SH-SY5Y (cell line): Measurements from ENCODE around the gene SURF1.

Source experiments
- GATA2 ChIP-seq: IDR thresholded peaks from 2 replicates; pipeline ENCODE4 v1.6.1; 2011; ENCODE audit warnings: mild to moderate bottlenecking, low read depth, low read length
- GATA3 ChIP-seq: IDR thresholded peaks from 2 replicates; pipeline ENCODE4 v1.6.1; 2011; ENCODE audit warnings: low read depth, mild to moderate bottlenecking, low read length, moderate library complexity

DNA sequence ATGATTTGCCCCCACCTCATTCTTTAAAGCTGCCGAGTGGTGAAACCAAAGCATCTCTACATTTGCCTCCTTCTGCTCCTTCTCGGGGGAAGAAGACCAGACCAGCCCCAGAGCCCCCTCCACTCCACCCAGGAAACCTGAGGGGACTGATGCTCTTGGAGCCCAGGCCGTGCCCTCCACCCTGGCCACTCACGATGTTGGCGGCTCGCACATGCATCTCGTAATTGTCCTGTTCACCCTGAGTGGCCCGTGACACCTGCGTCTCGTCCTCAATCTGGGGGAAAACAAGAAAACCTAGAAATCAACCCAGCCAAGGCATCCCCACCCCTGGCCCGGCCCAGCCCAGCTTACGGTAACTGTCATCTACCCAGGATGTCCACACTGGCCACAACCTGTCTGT, 11.3 kb downstream of the SURF1 start:
- TF ChIP-seq GATA2 (no peak), GATA3 (no peak)
